SK-MEL-5 (cell line): ENCODE results near the gene ZNF224. TPM values are rescaled to one million over a fixed set of nuclear protein-coding genes. Genes with fewer than 3 reads are reported as not detected.

Experiments
- DNase-seq: peaks from one replicate; pipeline ENCODE4 v3.0.0-alpha.2; 2016; ENCODE audit warnings: low read depth, low spot score
- in situ Hi-C: cut with HindIII; loops from 2 replicates; pipeline ENCODE4 v1.10.0; 2016; ENCODE audit warnings: low sequenced_read_pairs, high pct_unique_total_duplicates, low pct_unique_long_range_greater_than_20kb
- polyA plus RNA-seq, 2 experiments: library from polyadenylated mRNA; depleted of rRNA; stranded (reverse); fragments of >200 nt; gene quantifications; 2 replicates each; pipeline ENCODE4 v1.2.3, GENCODE V29; 2015
- total RNA-seq: library from RNA; depleted of rRNA; stranded (reverse); fragments of >200 nt; shearing (Covaris generic); gene quantifications from 2 replicates; pipeline ENCODE4 v1.2.3, GENCODE V29; 2014; rRNA removed

The ZNF224 gene
- total RNA-seq, result 17.7 and 22.4 TPM in 2 replicates
- polyA plus RNA-seq (2015; cell fraction: cytosol; rRNA removed), result 5.8 and 7.6 TPM in 2 replicates
- polyA plus RNA-seq (2015; cell fraction: nucleus; rRNA removed), result 118 and 145 TPM in 2 replicates

DNA sequence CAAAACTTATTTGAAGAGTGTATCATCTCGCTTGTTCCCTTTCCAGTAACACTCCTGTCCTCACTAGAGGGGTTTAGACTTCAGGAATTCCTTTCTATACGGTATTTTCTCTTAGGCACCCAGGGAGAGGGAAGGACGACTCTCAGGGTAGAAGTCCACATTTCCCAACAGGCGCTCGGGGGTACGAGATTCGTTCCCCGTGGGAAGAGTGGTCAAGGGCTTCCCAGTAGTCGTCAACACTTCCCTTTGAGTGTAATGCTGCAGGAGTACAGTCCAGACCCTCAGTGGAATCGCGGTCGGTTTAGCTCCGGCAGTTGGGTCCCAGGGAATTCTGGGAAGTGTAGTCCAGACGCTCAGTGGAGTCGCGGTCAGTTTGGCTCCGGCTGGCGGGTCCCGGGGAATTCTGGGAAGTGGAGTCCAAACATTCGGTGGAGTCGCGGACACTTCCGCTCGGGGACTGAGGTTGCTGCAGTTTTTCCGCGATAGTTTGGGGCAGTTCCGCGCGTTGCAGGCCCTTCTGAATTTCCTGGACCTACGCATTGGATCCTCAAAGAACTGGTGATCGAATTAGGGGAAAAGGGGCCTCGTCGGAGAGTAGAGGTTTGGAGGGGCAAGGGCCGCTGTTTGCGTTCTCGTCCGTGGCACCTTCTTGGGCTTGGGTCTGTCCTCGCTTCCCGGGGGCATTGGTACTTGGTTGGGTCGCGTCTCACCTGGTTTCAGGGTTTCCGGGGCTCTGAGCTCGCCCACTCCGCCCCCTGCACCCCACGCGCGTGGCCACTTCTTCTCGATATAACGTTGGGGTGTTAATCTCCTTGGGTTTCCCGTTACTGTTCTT is at the start of gene ZNF224:
ZNF224 (plus strand) TSS at position 431 of the 835 bp plus-strand sequence. CDS start 3,513 bp downstream, outside the sequence.
- in situ Hi-C loops, result no loop called here
- DNase-seq, result peak; percentile 95

DNA sequence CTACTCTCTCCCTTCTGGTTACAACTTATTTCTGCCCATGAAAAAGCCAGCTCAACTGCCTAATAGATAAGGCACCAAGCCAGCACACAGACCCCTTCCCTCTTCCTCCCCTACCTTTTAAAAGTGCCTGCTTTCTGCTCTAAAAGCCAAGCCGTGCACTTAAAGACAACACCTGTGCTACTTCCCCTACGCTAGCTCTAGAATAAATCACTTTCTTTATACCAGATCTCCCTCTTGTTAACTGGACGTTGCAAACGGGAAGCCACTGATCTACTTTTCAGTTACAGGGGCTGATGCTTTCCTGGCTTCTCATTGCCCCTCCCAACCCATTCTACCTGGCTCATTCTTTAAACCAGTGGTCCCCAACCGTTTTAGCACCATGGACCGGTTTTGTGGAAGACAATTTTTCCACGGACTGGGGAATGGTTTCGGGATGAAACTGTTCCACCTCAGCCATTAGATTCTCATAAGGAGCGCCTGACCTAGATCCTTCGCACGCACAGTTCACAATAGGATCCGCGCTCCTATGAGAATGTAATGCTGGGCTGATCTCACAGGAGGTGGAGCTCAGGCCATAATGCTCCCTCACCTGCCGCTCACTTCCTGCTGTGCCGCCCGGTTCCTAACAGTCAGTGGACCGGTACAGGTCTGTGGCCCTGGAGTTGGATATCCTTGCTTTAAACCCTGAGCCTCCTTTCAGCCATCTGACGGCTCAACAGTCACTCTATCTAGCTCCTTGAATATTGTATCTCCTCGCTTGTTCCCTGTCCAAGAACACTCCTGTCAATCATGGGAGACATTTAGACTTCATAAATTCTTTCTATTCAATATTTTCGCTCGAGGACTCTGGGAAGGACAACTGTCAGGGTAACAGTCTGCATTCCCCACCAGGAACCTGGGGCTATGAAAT is 43.2 kb upstream of the ZNF224 start:
- in situ Hi-C loops, result no loop called here
- DNase-seq, result no peak

DNA sequence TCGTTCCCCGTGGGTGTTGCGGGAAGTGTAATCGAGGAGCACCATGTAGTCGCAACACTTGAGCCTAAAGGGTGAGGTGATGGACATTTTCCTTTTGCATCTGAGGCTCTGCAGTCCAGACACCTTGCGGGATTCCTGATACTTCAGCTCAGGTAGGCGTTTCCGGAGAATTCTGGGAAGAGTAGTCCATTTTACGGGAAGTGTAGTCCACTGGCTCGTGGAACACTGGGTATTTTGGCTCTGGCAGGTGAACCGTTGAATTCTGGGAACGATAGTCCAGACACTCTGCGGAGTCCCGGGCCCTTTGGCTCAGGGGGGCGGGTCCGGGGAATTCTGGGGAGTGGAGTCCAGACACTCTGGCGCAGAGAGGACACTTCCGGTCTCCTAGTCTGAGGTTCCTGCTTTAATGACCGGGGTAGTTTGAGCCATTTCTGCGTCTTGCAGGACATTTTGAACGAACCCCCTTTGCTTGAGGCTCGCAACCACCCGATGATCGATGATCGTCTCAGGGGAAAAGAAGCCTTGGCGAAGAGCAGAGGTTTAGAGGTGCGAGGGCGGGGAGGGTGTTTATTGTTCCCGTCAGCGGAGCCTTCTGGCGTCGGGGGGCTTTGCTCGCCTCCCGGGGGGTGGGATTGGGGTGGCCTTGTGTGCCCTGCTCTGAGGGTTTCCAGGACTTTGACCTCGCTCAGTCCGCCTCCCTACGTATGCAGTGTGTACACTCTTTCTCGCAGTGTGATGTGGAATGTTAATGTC is 42.3 kb upstream of the ZNF224 start, which contains the start of gene ZNF223:
ZNF223 (plus strand) TSS at position 387 of the 753 bp plus-strand sequence. CDS start 3,141 bp downstream, outside the sequence.
- in situ Hi-C loops, result no loop called here
- peak; percentile 93 for DNase-seq

DNA sequence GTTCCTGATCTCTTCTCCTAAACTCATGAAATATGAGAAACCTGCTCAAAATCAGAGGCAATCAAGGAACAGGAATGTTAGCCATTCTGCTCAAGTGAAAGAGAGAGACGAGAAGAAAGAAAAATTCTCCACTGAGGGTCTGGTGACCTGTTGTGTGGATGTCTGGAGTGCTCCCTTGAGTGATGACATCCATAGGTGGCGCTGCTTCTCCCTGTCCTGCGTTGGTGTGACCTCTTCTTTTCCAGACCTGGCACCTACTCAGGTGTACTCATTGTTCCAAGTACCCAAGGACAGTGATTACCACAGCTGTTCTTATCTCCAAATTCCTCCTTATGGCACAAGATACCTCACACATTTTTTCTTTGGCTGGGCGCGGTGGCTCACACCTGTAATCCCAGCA is 38.3 kb upstream of the ZNF224 start:
- in situ Hi-C loops, result no loop called here

DNA sequence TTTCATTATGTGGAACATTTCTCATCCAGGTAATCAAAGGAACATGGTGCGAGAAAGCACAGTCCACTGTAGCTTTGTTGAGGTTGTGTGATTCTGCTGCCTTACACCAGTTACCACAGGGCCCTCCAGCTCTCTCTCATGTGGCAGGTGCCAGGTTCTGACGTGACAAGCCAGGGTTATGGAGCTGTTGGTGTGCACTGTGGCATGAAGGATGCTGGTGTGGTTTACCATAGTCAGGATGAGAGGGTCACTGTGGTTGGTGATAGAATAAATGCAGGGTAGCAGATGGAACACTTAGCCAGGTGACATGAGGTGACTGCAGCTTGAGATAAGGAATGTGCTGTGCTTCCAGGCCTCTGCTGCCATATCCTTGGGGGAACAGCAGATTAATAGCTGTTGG is 34.9 kb upstream of the ZNF224 start:
- in situ Hi-C loops, result no loop called here
- no peak for DNase-seq

More for the DNA sequence above, 38.3 kb upstream of the ZNF224 start:
- DNase-seq, result no peak

DNA sequence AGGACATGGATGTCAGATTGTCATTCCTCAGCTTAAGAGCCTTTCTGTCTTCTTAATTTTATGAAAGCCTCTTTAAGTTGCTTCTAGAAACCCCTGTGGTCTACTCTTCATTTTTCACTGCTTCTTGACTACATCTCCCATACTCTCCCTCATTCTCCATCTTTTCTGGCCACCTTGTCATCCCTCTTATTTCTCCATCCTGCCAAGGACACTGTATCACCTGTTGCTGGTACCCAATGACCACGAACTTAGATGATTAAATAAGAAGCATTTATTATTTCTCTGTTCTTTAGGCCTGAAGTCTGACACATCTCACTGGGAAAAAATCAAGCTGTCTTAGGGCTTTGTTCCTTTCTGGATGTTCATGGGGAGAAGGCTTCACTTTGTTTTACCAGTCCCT is 33.1 kb upstream of the ZNF224 start:
- DNase-seq, result no peak
- in situ Hi-C loops, result no loop called here

DNA sequence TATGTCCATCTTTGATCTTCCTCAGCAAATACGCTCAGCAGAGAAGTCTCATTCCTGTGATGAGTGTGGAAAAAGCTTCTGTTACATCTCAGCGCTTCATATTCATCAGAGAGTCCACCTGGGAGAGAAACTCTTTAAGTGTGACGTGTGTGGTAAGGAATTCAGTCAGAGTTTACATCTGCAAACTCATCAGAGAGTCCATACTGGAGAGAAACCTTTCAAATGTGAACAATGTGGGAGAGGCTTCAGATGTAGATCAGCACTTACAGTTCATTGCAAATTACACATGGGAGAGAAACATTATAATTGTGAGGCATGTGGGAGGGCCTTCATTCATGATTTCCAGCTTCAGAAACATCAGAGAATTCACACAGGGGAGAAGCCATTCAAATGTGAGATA is 27.9 kb upstream of the ZNF224 start:
- DNase-seq, result no peak
- in situ Hi-C loops, result no loop called here

DNA sequence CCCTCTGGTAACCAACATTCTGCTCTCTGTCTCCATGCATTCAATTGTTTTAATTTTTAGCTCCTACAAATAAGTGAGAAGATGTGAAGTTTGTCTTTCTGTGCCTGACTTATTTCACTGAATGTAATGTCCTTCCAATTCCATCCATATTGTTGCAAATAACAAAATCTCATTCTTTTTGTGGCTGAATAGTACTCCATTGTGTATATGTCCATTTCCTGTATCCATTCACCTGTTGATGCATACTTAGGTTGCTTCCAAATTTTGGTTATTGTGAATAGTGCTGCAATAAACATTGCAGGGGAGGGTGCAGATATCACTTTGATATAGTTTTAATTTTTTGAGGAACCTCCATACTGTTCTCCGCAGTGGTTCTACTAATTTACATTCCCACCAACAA is 24.7 kb upstream of the ZNF224 start:
- no peak for DNase-seq
- in situ Hi-C loops, result no loop called here

DNA sequence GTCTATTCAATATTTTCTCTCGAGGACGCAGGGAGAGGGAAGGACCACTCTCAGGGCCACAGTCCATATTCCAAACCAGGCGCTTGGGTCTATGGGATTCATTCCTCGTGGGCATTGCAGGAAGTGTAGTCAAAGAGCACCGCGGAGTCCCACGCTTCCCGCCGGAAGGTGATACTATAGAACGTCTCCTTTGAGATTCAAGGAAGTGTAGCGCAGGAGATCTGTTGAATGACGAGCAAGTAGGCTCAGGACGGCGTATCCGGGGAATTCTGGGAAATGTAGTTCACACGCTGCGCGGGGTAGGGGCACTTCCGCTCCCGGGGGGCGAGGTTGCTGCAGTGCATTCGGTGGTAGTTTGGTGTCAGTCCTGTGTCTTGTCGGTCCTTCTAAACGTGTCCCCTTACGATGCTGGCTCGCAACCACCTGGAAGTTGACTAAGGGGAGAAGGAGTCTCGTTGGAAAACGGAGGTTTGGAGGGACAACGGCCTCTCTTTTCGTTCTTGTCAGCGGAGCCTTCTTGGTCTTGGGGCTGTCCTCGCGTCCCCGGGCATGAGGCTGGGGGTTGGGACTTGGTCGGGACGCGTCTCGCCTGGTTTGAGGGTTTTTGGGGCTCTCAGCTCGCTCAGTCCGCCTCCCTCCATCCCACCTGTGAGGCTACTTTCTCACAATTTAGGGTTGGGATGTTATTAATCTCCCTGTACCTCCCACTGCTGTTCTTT is 22.2 kb upstream of the ZNF224 start, which contains the start of gene ZNF284:
ZNF284 (plus strand) TSS at position 336 of the 719 bp plus-strand sequence. CDS start 4,231 bp downstream, outside the sequence.
- peak; percentile 90 for DNase-seq
- in situ Hi-C loops, result no loop called here

DNA sequence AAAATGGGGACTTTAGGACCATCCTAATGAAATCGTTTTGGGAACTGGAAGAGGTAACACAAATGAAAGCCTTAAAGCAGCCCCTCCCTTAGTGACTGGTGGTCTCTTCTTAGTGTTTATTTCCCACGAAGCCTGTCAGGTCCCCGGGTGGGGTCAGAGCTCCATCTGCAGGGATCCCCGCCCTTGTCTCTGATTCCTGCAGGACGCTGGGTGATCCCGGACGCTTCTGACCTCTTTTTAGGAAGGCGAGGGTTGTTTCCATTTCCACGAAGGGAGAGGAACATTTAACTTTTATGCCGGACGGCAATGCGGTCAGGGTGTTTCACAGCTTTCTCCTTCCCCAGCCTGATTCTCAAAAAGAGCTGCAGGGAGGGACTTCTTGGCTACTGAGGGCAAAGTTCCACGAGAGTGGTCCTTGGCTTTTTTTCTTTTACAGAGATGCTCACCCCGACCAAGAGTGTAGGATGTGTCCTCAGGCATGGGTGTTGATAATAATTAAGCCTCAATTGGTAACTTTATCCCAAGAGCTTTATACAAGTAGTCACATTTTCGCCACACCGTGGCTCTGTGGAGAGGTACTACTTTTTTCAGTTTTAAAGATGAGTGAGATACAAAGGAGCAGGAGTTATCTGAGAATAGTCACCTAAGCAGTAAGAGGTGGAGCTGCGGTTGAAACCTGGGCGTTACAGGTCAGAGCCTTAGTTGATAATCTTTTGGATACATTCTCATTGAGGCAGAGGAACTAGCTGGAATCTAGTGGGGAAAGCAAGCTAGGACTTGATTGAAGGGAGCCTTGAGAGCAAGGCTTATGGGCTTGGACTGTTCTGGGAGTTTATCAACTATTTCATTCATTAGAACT is 21.4 kb upstream of the ZNF224 start:
- in situ Hi-C loops, result no loop called here
- DNase-seq, result no peak

DNA sequence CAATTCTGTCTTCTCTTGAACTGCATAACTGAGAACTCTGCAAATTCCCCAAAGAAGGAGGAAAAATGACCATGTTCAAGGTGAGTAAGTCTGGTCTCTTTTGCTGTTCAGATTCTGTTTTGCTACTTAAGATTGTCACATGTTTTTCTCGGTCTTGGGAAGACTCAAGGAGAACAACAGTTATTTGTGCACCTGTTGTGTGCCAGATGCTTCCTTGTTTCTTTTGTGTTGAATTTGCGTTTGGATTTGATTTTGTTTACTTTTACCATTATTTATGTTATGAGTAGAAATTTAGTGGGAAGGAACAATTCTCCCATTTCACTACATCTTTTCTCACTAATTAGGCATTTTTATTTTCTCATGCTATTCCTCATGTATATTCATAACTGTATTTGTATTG is 17.8 kb upstream of the ZNF224 start:
- DNase-seq, result no peak
- in situ Hi-C loops, result no loop called here

DNA sequence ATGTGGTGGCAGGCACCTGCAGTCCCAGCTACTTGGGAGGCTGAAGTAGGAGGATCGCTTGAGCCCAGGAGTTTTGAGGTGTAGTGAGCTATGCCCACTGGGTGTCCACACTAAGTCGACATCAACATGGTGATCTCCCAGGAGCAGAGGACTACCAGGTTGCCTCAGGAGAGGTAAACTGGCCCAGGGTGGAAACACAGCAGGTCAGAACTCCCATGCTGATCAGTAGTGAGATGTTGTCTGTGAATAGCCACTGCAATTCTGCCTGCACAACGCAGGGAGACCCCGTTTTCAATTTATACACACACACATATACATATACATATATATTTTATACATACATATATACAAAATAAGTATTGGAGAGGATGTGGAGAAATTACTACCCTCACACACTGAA is 2.1 kb upstream of the ZNF224 start:
- no peak for DNase-seq
- in situ Hi-C loops, result no loop called here

DNA sequence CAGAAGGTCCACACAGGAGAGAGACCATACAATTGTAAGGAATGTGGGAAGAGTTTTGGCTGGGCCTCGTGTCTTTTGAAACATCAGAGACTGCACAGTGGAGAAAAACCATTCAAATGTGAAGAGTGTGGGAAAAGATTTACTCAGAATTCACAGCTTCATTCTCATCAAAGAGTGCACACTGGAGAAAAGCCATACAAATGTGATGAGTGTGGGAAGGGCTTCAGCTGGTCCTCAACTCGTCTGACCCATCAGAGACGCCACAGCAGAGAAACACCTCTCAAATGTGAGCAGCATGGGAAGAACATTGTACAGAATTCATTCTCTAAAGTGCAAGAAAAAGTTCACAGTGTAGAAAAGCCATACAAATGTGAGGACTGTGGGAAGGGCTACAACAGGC is 13.6 kb downstream of the ZNF224 start:
- no peak for DNase-seq
- in situ Hi-C loops, result no loop called here

DNA sequence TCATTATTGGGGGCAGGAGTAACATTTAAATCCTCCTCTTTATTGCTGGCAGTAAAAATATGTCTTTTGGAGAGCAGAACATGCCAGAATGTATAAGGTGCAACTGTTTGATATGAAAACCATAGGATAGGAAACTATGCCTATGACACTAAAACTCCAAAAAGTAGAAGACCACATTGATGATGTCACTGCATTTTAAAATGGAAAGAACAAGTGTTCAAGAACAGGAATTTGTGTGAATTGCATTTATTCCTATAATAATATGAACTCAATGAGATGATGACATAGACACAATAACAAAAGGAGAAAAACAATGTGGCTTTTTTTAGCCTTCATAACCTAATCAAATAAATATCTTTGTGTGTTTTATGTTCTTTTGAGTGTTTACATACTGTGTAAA is 15.3 kb downstream of the ZNF224 start:
- in situ Hi-C loops, result no loop called here
- DNase-seq, result no peak

DNA sequence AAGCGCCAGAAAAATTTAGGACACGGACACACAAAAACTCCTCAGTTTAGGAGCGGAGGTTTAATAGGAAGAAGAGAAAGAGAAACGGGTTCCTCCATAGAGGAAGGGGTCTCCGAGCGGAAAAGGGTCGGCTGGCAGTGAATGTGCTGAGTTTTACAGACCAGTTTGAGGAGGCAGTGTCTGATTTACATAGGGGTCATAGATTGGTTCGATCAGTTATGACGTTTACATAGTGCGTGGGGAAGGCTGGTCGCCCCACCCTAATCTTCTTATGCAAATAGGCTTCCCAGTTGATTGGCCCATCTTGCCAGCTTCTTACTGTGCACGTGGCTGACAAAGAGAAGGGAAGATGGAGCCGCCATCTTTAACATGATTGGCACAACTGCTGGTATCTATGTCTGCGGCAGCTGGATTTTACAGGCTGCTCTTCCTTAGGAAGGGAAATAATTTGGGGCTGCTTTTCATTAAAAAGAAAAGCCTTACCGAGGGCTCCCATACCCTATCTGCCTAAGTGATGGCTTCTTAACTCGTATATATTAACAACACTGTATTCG is 17.8 kb downstream of the ZNF224 start:
- peak; percentile 41 for DNase-seq
- in situ Hi-C loops, result no loop called here

DNA sequence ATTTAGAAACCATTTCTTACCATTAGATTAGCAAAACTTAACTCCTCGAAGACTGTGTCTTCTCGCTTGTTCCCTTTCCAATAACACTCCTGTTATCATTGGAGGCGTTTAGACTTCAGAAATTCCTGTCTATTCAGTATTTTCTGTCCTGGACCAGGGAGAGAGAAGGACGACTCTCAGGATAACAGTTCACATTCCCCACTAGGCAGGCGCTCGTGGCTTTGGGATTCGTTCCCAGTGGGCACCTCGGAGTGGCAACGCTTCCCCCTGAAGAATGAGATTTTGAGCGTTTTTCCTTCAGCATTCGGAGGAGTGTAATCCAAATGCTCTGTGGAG is 18.6 kb downstream of the ZNF224 start:
- in situ Hi-C loops, result no loop called here
- DNase-seq, result no peak
